DND-41 (cell line): Measurements from ENCODE around the gene EPN1.

ENCODE experiments used
- ATAC-seq: fragments of 200-7000 bp; cut with Tn5 transposase; 3 replicates; pipeline ENCODE4 v1.9.1; 2021; ENCODE audit warnings: low read depth; ENCODE audit not compliant: insufficient read depth
- DNase-seq: peaks from one replicate; pipeline ENCODE4 v3.0.0-alpha.2; 2020
- H2AFZ ChIP-seq: 2 replicates; pipeline ENCODE4 v1.6.0; 2012; ENCODE audit warnings: low read depth, low read length
- H3K27ac ChIP-seq: 2 replicates; pipeline ENCODE4 v1.5.1; 2012; ENCODE audit warnings: low read length, inconsistent platforms
- H3K27me3 ChIP-seq: fragments of 200-600 bp; sonication (generic); 2 replicates; pipeline ENCODE4 v1.6.0; 2012; ENCODE audit warnings: low read length, mild to moderate bottlenecking, inconsistent platforms; ENCODE audit not compliant: insufficient read depth, poor library complexity
- H3K36me3 ChIP-seq: 2 replicates; pipeline ENCODE4 v1.5.1; 2012; ENCODE audit warnings: low read length, inconsistent platforms; ENCODE audit not compliant: insufficient read depth
- H3K4me1 ChIP-seq: 2 replicates; pipeline ENCODE4 v1.5.1; 2012; ENCODE audit warnings: mild to moderate bottlenecking, low read length; ENCODE audit not compliant: insufficient read depth
- H3K4me2 ChIP-seq: 2 replicates; pipeline ENCODE4 v1.6.0; 2012; ENCODE audit warnings: mild to moderate bottlenecking, moderate library complexity, low read length, inconsistent platforms; ENCODE audit not compliant: insufficient read depth
- H3K4me3 ChIP-seq, 2 experiments: fragments of 200-600 bp in 1 of 2; shearing (Covaris generic) in 1 of 2; 2 replicates each; pipeline ENCODE4 v1.5.1; 2012 to 2016; ENCODE audit warnings: inconsistent platforms in 2 of 2, low read length in 2 of 2, mild to moderate bottlenecking in 2 of 2, low read depth in 1 of 2, moderate library complexity in 1 of 2
- H3K79me2 ChIP-seq: 2 replicates; pipeline ENCODE4 v1.6.0; 2012; ENCODE audit warnings: low read length, inconsistent platforms; ENCODE audit not compliant: insufficient read depth
- H3K9ac ChIP-seq: 2 replicates; pipeline ENCODE4 v1.6.0; 2012; ENCODE audit warnings: low read depth, mild to moderate bottlenecking, inconsistent platforms, low read length, moderate library complexity
- H3K9me3 ChIP-seq: 2 replicates; pipeline ENCODE4 v1.5.1; 2012; ENCODE audit warnings: low read length, moderate library complexity, mild to moderate bottlenecking, inconsistent platforms; ENCODE audit not compliant: insufficient read depth, severe bottlenecking
- H4K20me1 ChIP-seq: 2 replicates; pipeline ENCODE4 v1.6.0; 2012; ENCODE audit warnings: low read length; ENCODE audit not compliant: insufficient read depth
- EZH2 ChIP-seq: IDR thresholded peaks from 3 replicates; pipeline ENCODE4 v1.6.1; 2012; ENCODE audit warnings: borderline replicate concordance, low read depth, mild to moderate bottlenecking, moderate library complexity, low read length, inconsistent platforms; ENCODE audit not compliant: severe bottlenecking
- TF ChIP-seq, protein P1 (sequence below): IDR thresholded peaks from 2 replicates; pipeline ENCODE4 v1.5.1; 2012; ENCODE audit warnings: borderline replicate concordance, low read length, moderate library complexity, mild to moderate bottlenecking; ENCODE audit not compliant: poor library complexity, severe bottlenecking; ENCODE audit errors: extremely low read depth

EPN1 gene

DNA sequence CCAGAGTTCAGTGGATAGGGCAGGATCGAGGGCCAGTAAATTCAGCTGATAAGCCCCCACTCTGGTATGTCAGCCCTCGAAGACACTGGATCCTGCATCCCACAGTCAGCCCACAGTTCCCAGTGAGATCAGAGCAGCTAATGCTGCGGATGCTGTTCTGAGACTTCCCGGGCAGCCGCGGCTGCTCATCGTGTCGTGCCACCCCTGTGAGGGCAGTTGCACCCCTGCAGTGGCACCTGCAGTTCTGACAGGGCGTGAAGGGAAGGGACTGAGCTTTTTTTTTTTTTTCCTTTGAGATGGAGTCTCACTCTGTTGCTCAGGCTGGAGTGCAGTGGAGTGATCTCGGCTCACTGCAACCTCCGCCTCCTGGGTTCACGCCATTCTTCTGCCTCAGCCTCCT, 7.5 kb upstream of the EPN1 start:
- Histone ChIP-seq H3K79me2 (peaks cover 98% of the 10 kb centered on the region), H3K36me3 (peaks cover 96% of the 10 kb centered on the region)
- no peak for TF ChIP-seq EZH2
- TF ChIP-seq, protein P1, sequence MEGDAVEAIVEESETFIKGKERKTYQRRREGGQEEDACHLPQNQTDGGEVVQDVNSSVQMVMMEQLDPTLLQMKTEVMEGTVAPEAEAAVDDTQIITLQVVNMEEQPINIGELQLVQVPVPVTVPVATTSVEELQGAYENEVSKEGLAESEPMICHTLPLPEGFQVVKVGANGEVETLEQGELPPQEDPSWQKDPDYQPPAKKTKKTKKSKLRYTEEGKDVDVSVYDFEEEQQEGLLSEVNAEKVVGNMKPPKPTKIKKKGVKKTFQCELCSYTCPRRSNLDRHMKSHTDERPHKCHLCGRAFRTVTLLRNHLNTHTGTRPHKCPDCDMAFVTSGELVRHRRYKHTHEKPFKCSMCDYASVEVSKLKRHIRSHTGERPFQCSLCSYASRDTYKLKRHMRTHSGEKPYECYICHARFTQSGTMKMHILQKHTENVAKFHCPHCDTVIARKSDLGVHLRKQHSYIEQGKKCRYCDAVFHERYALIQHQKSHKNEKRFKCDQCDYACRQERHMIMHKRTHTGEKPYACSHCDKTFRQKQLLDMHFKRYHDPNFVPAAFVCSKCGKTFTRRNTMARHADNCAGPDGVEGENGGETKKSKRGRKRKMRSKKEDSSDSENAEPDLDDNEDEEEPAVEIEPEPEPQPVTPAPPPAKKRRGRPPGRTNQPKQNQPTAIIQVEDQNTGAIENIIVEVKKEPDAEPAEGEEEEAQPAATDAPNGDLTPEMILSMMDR, result no peak

DNA sequence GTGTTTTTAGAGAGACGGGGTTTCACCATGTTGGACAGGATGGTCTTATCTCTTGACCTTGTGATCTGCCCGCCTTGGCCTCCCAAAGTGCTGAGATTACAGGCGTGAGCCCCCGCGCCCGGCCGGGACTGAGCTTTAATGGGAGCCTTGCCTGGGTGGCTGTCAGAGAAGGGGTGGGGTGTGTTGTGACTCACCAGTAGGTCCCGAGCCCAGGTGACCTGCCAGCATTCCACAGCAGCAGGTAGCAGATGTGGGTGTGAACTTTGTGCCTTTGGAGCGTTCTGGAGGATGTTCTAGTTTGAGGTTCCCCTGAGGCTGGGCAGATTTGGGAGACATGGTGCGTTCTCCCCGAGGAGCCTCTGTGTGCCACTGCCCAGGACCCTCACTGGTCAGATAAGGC, 7.1 kb upstream of the EPN1 start:
- H3K4me1 ChIP-seq, result peaks cover 20% of the 10 kb centered on the region
- no peak overlapping the region for H3K9ac ChIP-seq
- no peaks in the 10 kb centered on the region for H3K27me3 ChIP-seq
- H3K4me2 ChIP-seq, result no peak overlapping the region
- no peak overlapping the region for H3K4me3 ChIP-seq
- no peak for TF ChIP-seq EZH2
- TF ChIP-seq, protein P1, result no peak
- H3K79me2 ChIP-seq, result peaks cover 97% of the 10 kb centered on the region
- no peak for DNase-seq
- H3K9me3 ChIP-seq, result no peaks in the 10 kb centered on the region
- H4K20me1 ChIP-seq, result peaks cover 92% of the 10 kb centered on the region
- no peak overlapping the region for H3K27ac ChIP-seq
- peaks cover 92% of the 10 kb centered on the region for H3K36me3 ChIP-seq
- no peak overlapping the region for H2AFZ ChIP-seq
- ATAC-seq, result no peak

More for the DNA sequence above, 7.5 kb upstream of the EPN1 start:
- no peaks in the 10 kb centered on the region for H3K27me3 ChIP-seq
- peaks cover 18% of the 10 kb centered on the region for H3K4me1 ChIP-seq
- no peak for ATAC-seq
- no peaks in the 10 kb centered on the region for H3K9me3 ChIP-seq
- H3K9ac ChIP-seq, result no peak overlapping the region
- H3K4me2 ChIP-seq, result no peak overlapping the region
- H2AFZ ChIP-seq, result no peak overlapping the region
- DNase-seq, result no peak
- H3K4me3 ChIP-seq, result no peak overlapping the region
- peaks cover 93% of the 10 kb centered on the region for H4K20me1 ChIP-seq
- H3K27ac ChIP-seq, result no peak overlapping the region

- Histone ChIP-seq H3K9me3 (no peaks in the 10 kb centered on the region), H3K79me2 (peaks cover 97% of the 10 kb centered on the region), H4K20me1 (peaks cover 91% of the 10 kb centered on the region), H3K4me2 (no peak overlapping the region), H3K27ac (no peak overlapping the region), H2AFZ (no peak overlapping the region), H3K4me1 (peaks cover 28% of the 10 kb centered on the region), H3K27me3 (no peaks in the 10 kb centered on the region), H3K4me3 (no peak overlapping the region), H3K36me3 (peaks cover 92% of the 10 kb centered on the region), H3K9ac (no peak overlapping the region)
- TF ChIP-seq EZH2, result no peak
- TF ChIP-seq, protein P1, result no peak
- no peak for ATAC-seq
- no peak for DNase-seq
Measured at GRCh38 chr19:55668603-55669348, 6.2 kb upstream of the EPN1 start.
